Ureter (tissue), 1 donor: ENCODE data around the gene MTERF4. TPM values are rescaled to one million over a fixed set of nuclear protein-coding genes. Genes with fewer than 3 reads are reported as not detected.

ENCODE experiments used
- DNase-seq: peaks from one replicate; pipeline ENCODE4 v3.0.0-alpha.2; 2020; ENCODE audit warnings: low spot score
- total RNA-seq: library from RNA; stranded (reverse); gene quantifications from one replicate; pipeline ENCODE4 v1.2.4, GENCODE V29; 2023
- donor health status: DM: yes; HTN: yes; CAD: no.

Gene MTERF4
- total RNA-seq, 1 donor from 2014 or later, result 37.6 TPM

DNA sequence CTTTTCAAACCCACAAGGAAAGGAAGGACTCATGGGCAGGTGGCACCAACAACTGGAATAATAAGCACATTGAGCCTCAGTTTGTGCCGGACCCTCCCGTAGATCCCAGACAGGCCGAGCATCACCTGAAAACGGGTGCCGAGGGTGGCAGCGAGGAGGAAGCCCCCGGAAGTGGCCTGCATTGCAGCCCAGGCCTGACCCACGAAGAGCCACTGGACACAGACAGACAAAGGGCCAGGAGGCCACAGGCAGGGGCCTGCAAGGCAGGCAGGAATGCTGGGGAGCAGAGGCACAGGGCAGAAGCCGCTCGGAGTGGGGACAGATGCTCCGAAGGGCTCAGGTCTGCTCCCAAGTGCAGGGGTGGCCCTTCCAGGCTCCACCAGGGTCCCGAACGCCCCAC lies 31.7 kb downstream of the MTERF4 start:
- DNase-seq, result no peak

DNA sequence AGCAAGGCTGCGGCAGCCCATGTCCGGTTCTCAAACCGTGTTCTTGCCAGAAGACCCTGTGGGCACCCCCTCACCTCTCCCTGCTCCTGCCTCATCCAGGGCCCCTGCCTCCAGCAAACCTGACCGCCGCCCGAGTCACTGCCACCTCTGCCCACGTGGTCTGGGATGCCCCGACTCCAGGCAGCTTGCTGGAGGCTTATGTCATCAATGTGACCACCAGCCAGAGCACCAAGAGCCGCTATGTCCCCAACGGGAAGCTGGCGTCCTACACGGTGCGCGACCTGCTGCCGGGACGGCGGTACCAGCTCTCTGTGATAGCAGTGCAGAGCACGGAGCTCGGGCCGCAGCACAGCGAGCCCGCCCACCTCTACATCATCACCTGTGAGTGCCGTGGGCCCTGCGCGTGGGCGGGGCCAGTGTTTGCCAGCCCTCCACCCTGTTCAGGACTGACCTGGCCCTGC lies 32.2 kb downstream of the MTERF4 start:
- no peak for DNase-seq

DNA sequence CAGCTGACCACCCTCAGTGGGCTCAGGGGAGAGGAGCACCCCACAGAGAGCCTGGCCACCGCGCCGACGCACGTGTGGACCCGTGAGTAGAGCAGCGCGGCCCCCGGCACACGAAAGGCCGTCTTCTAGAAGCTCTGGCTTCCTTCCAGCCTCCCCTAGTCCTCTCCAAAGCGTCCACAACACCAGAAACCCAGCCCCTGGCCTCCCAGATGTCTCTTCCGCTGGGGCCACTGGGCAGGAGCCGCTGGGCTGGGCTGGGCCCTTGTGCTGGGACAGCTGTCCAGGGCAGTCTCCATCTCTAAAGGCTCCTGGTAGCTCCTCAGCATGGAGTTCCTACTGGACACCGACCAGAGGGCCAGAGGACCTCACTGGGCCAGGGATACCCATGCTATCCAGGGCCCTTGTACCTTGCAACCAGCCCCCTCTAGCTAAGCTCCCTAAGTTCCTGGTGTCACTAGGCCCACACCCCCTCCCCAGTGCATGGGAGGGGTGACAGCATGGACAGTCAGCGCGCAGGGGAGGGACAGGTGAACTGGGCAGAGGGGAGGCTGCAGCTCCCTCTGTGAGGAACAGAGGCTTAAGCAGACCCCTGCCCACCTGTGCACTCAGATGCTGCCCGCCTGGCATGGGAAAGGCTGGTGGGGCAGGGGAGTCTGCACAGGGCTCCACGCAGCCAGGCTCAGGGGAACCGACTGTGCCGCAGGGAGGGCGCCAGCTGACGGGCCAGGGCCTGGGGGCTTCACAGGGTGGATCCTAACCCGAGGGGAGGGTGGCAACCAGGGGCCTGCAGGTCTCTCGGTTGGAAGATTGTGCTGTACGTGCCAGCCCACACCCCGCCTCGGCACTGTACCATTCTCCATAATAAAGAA lies 32.9 kb downstream of the MTERF4 start:
- DNase-seq, result no peak

DNA sequence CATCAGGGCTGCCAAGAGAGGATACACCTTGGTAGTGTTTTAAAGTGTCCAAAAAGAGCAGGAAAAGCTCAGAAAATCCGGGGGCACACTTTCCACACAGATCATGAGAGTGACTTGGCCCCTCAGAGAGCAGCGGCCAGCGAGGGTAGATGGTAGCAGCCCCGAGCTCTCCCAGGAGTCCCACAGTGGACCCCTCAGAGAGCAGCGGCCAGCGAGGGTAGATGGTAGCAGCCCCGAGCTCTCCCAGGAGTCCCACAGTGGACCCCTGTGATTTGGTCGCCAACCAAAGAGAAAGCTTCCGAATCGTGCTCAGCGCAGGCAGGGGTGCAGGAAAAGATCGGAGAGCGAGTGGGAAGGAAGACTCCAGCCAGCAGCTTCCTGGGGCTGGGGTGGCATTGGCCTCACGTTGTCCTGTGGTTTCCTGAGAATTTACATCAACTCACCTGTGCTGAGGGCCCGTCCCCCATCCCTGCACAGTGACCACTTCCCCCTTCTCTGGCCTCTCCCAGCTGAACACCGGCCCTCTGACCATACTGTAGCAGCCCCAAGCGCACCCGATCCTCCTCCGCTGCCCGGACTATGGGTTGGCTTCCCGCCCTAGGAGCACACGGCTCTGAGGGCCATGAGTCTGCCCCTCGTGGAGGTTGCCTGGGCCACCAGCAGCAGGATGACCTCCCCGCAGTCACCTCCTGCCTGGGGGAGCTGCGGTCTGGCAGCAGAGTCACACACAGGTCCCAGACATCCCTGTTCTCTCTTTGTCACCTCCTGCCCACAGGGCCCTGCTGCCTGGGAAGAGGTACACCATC lies 33.7 kb downstream of the MTERF4 start:
- no peak for DNase-seq

DNA sequence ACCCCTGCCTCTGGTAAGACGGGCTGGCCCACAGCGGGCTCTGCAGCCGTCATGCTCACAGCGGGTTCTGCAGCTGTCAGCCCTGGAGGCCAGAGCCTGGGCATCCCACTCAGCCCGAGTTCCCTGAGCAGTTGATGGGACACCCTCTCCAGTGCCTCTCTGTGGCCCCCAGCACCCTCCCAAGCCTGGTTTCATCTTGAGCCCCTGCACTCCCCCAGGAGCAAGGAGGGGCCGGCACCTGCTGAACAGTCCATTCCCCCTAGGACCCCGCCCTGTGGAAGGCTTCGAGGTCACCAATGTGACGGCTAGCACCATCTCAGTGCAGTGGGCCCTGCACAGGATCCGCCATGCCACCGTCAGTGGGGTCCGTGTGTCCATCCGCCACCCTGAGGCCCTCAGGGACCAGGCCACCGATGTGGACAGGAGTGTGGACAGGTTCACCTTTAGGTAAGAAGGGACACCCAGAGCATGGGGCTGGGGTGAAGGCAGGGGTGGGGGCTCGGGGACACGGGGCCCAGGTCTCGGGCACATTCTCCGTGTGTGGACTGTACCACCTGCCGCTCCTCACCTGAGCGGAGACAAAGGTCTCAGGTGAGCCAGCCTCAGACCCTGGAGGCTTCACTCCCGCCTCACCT lies 34.5 kb downstream of the MTERF4 start:
- DNase-seq, result no peak

DNA sequence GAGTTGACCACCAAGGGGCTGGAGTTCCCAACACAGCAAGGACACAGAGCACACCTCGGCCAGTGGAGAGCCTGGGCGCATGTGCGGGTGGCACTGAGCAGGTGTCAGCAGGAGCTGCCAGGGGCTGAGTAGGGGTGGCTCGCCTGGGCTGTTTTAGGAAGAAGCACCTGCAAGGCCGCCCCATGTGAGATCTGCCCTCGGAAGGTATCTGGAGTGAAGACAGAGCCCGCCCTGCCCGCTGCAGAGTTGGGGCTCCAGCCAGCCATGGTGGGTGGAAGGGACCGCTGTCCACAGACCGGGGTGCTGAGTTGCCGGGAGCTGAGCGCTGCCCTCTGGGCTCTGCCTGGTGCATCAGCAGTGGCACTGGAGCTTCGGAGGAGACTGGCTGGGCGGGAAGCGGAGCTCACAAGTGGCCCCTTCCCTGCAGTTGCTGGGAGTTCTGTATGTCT lies 35.2 kb downstream of the MTERF4 start:
- no peak for DNase-seq

DNA sequence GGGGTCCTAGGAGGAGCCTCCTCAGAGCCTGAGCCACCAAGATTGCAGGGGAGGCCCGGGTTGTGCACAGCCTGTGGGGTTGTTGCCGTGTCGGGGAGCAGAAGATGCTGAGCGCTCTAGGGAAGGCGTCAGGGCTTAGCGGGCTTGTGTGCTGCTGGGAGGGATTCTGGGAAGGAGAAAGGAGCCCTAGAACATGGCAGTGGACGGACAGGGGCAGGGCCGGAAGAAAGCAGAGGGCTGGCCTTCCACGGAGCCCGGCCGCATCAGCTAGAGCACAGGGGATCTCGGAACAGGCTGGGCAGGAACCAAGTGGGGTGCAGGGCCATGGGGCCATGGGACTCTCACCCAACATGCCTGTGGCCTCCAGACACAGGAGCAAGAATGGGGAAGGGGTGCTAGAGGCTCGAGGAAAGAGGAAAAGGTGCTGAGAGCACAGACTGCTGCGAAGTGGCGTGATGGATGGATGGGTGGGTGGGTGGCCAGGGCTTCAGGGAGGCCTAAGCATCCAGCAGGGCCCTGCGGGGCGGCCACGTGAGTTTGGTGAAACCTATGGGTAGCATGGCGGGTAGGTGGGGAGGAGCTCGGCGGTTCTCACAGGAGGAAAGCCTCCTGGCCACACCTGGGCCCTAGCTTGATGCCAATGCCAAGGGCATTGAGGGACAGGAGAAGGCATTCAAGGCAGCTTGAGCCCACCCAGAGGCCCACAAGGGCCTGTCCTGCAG lies 35.8 kb downstream of the MTERF4 start:
- no peak for DNase-seq

DNA sequence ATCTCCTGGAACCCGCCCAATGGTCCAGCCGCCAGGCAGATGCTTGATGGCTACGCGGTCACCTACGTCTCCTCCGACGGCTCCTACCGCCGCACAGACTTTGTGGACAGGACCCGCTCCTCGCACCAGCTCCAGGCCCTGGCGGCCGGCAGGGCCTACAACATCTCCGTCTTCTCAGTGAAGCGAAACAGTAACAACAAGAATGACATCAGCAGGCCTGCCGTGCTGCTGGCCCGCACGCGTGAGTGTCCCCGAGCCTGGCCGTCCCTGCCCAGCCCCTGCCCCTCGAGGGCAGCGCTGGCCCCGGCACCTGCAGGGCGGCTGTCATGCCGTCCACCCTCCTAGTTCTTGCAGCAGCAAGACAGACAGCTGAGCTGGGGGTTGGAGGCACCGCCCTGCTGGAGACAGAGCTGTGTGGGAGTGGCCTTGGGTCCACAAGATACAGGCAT lies 36.7 kb downstream of the MTERF4 start:
- no peak for DNase-seq

DNA sequence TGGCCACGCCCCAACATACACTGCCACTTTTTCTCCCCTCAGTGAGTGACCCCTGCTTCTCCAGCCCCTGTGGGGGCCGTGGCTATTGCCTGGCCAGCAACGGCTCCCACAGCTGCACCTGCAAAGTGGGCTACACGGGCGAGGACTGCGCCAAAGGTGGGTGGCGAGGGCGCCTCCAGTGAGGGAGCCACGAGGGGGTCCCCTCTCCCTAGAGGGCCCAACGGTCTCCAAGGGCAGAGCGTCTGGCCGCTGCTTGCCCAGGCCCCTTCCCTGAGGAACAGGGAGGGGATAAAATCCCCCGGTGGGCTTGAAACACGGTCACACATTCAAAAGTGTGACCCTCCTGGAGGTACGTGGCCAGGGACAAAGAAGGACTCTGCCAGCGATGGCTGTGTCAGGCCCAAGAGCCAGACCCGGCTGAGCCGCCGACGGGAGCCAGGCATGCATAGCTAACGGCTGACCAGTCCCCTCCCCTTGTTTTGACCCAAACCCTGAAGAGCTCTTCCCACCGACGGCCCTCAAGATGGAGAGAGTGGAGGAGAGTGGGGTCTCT lies 37.2 kb downstream of the MTERF4 start:
- DNase-seq, result no peak

DNA sequence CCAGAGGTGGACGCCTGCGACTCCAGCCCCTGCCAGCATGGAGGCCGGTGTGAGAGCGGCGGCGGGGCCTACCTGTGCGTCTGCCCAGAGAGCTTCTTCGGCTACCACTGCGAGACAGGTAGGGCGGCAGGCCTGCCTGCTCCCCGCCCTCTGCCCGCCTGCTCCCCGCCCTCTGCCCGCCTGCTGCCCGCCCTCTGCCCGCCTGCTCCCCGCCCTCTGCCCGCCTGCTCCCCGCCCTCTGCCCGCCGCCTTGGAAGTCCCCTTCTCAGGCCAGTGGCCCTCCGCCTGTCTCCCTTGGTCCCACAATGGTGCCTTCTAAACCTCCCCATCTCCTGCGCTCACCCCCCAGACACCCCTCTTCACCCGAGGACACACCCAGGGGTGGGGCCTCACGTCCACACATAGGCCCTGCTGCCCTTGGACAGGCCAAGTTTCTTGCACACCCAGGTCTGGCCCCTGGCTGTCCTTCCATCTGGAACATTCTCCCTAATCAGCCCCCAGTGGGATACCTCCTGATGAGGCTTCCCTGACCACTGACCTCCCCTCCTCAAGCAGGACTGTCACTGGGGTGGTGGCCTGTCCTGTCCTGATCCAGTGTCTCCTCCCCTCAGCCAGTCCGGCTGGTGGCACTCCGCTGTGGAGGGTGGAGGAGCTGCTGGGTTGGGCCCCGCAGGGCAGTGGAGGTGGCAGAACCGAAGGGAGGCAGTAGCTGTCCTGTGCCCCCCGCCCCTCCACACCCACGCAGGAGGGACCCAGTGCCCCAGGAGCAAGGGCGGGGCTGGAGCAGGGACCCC lies 37.9 kb downstream of the MTERF4 start:
- DNase-seq, result peak; percentile 59

DNA sequence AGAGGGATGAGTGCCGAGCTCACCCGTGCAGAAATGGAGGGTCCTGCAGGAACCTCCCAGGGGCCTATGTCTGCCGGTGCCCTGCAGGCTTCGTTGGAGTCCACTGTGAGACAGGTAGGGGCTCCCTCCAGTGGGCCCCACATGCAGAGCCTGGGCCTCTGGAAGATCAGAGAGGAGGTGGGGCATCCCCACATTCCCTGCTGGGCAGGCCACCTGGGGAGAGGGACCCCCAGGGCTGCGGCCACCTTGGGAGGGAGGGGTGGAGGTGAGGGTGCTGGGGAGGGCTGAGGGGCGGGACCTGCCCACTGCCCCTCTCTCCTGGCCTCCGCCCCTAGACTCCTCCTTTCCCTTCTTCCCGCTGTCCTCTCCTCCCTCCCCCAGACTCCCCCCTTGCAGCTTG lies 38.5 kb downstream of the MTERF4 start:
- no peak for DNase-seq

DNA sequence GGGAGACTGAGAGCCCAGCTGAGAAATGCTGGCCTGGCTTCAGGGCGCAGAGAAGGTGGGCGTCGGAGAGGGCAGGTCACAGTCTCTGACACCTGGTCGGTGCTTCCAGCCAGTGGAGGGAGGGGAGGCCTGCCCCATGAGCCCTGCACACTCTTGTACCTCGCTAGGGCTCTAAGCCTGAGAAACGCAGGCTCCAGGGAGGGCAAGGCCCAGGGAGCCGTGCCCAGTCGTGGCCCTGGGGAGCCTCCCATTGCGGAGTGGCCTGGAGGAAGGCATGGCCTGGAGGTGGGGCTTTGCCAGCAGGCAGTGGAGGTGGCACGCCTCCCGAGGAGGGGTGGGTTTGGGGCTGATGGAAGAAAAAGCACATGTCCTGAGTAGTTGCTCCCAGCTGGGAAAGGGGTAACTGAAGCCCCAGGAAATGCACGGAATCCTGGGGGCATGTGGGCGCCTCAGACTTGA lies 39.0 kb downstream of the MTERF4 start:
- no peak for DNase-seq

DNA sequence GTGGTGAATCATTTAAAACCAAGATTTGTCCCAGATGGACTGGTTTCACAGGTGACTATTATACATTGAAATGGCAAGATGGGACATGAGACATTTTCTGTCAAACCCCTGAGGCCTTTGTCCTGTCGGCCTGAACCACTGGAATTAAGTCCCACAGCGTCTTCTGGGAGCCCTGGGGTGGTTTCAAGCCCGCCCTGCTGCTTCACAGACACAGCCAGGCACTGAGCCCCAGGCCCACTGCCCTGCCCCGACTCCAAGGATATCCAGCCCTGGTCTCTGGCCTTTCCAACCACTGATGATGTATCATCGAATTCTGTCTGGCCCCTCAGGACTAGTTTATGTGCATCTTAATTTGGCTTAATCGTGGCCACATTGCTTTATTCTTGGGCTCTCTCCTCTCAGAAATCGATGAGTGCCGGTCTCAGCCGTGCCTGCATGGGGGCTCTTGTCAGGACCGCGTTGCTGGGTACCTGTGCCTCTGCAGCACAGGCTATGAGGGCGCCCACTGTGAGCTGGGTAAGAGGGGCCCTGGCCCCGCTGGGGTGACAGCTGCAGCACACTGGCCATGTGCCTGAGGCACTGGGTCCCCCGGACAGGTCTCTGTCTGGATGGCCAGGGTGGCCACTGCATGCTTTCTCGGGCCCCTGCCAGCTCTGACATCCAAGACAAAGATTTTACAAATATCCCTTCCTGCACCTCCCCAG lies 39.5 kb downstream of the MTERF4 start:
- DNase-seq, result no peak

DNA sequence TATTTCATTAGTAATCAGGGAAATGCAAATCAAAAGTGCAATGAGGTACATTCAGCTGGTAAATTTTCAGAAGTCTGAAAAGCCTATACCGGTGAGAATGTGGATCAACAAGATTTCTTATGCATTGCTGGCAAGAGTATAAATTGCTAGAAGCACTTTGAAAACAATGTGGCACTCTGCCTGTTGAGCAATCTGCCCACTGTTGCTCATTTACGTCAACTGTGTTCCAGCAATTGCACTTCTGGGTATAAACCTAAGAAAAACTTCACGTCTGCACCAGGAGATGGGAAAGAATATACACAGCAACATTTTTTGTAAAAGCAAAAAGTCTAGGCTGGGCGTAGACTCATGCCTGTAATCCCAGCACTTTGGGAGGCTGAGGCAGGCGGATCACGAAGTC lies 40.8 kb downstream of the MTERF4 start:
- DNase-seq, result no peak

DNA sequence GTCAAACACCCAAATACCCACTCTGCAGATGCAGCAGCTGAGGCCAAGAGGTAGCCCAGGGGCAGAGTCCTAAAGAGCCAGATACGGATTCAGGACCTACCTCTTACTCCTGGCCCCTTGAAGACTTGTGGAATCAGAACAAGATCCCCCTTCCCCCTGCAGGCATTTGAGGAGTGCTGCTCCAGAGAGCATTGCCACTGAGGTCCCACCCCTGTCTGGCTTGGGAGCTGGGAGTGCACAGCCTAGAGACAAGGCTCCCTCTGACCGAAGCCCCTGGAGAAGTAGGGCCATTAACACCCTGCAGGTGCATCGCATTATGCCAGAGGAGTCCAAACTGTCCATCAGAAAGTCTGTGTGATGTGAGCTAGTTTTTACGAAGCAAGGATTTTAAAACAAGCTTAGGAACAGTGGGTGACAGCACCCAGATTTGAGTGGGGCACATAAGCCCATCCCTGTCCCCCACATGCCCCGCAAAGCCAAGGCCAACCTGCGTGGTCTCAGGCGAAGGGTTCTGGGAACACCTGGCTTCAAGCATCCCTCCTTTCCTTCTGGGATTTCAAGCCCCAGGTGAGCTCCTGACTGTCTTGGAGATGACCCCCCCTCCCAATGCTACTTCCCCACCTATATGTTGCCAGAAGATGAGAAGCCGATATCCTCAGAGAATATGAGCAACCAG lies 48.4 kb downstream of the MTERF4 start:
- DNase-seq, result no peak

DNA sequence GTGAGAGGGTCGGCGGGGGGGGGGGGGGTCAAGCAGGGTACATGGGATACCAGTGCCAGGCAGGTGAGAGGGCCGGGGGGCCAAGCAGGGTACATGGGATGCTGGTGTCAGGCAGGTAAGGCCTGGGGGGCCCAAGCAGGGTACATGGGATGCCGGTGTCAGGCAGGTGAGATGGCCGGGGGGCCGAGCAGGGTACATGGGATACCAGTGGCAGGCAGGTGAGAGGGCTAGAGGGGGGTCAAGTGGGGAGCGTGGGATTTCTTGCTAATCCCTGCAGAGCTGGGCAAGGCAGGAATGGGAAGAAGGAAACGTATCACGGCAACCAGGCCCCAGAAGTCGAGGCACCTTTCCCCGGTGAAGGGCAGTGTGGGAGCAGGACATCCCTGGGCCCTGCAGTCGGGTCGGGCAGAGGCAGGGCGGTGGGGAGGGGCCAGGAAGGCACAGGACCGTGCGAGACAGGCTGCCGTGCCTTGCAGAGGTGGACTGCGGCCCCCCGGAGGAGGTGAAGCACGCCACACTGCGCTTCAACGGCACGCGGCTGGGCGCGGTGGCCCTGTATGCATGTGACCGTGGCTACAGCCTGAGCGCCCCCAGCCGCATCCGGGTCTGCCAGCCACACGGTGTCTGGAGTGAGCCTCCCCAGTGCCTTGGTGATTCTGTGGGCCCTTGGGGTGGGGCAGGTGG lies 49.3 kb downstream of the MTERF4 start:
- DNase-seq, result no peak

DNA sequence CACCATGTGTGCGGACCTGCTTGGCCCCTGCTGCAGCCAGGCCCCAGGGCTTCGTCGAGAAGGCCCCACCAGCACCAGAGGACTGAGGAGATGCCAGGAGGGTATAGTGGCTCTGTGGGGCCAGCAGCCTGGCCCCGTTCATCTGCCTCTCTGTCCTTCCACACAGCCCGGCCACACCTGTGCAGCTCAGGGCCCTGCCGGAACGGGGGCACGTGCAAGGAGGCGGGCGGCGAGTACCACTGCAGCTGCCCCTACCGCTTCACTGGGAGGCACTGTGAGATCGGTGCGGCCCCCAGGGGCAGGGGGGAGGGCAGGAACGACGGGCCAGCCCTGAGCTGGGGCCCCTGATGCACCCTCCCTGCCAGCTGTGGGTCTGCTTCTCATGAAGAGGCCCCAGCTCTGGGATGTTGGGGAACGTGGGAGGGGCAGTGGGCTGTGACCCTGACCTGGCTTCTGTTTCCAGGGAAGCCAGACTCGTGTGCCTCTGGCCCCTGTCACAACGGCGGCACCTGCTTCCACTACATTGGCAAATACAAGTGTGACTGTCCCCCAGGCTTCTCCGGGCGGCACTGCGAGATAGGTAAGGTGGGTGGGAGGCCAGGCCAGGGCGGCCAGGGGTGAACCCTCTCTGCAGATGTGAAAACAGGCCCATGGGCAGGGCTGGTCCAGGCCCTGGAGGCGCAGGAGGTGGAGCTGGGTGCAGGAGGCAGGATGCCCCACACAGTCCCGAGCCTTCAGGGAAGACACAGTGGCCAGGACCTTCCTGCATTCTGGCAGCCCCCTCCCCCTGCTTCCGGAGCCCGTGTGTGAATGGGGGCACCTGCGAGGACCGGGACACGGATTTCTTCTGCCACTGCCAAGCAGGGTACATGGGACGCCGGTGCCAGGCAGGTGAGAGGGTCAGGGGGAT lies 50.3 kb downstream of the MTERF4 start:
- no peak for DNase-seq
